GM18909 (cell line): Measurements from ENCODE around the gene TACC3.

Experiments
- ATAC-seq: cut with Tn5 transposase; IDR thresholded peaks from one replicate; pipeline ENCODE4 v1.9.1; 2021; ENCODE audit warnings: mild to moderate bottlenecking; ENCODE audit not compliant: unreplicated experiment, poor library complexity

TACC3 gene

DNA sequence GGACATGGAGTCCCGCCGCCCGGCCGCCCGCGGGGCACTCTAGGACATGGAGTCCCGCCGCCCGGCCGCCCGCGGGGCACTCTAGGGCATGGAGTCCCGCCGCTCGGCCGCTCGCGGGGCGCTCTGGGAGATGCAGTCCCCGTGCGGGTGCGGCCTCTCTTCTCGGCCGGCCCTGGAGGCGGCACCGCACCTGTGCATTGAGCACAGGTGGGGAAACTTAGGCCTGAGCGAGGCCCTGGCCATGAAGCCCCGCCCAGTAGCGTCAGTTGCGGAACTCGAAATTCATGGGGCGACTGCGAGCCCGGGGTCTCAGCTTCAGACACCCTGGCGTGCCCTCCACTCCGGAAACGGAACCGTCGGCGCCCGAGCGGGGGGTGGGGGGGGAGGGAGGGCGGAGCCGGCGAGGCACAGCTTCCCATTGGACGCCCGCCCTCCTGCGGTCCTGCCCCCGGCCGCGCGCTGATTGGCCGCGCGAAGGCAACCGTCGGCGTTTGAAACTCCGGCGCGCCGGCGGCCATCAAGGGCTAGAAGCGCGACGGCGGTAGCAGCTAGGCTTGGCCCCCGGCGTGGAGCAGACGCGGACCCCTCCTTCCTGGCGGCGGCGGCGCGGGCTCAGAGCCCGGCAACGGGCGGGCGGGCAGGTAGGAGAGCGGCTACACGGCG, at the start of gene TACC3, which contains the start of gene TMEM129:
Gene TACC3, plus strand, starts transcription at position 519 of the 663 bp plus-strand sequence. CDS start 1,901 bp downstream, outside the sequence.
Gene TMEM129, minus strand, starts transcription at position 321 of the 663 bp plus-strand sequence. CDS start 486 bp downstream, outside the sequence.
- peak; percentile 76 for ATAC-seq

DNA sequence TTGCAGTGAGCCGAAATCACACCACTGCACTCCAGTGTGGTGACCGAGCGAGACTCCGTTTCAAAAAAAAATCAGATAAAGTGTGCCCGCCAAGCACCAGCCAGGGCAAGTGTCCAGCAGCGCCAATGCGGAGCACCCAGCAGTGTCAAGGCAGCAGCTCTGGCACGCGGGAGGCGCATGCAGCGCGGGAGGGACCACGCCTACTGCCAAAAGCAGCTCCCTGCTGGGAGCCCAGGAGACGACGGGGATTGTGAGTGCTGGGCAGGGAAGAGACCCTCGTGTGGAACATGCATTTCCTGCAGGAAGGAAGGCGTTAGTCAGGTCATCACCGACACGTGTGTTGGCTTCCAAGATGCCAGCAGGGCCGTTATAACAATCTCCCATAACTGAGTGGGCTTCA, 47.6 kb upstream of the TACC3 start:
- ATAC-seq: no peak

DNA sequence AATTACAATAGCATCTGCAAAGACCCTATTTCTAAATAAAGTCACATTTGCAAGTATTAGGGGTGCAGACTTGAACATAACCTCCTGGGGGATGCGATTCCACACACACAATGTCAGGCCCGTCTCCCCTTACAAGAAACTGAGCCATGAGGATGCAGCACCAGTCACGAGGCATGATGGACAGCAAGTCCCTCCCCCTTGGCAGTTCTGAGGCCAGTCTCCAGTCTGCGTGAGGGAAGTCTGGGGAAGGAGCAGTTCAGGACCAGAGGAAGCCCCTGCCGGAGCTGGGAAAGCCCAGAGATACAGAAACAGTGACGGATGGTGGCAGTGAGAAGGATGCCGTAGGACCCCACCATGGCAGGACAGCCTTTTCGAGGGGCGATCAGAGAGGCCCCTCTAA, 46.6 kb upstream of the TACC3 start:
- no peak for ATAC-seq

DNA sequence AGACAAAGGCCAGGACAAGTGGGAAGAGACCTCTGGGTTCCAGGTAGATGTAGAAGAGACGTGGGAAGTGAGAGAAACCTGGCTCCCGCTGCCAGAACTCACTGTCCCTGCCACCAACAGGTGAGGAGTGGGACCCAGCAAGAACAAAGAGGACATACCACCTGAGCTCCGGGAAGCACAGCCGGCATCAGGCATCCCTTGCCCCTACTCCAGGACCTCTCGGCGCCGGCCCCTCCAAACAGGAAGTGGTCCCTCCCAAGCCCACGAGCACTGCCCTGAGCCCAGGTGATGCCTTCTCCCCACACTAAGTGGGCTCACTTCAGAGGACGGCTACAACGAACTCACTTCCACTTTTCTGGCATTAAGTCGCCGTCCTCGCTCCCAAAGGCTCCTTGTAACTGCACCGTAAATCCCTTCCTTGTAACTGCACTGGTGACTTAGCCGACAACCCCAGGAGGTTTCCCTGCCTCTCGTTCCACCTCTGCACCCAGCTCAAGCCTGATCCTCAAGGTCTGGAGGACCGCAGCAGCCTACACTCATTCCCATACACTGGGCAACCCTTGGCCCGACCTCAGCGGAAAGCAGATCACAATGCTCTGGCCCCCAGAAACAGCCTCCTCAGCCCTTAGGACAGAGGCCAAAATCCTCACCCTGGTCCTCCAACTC, 46.1 kb upstream of the TACC3 start:
- no peak for ATAC-seq

DNA sequence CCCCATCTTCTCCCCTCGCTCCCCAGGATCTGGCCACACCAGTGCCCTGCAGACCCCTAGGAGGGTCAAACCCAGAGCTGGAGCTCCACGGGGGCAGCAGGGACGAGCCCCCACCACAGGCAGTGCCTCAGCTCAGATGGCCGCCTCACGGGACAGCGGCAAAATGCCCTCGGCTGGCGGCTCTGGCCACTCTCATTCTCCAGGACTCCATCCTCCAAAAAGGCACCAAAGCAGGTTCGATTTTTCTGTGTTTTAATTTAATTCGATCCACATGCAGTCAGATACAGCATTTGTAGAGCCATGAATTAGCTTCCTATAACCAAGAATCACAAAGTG, 45.6 kb upstream of the TACC3 start:
- no peak for ATAC-seq

DNA sequence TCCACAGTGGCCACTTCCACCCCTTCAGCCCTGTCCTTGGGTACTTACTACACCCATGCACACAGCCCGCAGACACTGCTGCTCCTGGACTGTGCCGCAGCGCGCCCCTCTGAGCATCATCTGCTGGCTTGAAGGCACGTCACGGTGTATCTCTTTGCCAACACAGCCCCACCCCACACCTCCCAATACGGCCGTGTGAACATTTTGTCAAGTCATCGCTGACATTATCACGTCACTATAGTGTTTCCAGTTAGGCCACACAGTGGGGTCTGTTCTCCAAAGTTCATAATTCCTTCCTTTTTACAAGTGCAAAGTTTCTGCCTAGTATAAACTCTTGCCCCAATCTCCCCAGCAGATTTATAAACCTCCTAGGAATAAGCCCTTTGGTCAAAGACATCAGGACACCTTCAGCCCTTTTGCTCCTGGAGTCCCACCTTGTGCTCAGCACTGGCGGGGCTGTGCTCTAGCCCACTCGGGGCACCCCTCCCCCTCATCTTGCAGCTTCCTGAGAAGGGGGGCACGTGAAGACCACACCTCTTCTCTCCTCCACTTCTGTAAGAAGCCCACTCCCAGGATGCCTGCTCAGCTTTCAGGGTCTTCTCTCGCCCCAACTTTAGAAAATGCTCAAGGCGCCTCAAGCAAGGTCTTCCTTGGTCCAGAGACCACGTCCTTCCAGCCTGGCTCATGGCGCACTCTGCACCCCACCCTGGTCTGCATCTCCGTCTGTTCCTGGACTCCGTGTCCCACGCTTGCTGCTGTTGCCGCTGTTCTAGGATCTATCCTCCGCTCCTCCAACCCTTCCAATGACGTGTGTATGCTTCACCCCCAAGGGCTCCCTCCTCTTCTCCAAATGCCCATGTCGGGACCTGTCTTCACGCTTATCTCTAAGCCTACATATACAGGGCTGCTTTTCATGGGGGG, 44.5 kb upstream of the TACC3 start:
- ATAC-seq: no peak

DNA sequence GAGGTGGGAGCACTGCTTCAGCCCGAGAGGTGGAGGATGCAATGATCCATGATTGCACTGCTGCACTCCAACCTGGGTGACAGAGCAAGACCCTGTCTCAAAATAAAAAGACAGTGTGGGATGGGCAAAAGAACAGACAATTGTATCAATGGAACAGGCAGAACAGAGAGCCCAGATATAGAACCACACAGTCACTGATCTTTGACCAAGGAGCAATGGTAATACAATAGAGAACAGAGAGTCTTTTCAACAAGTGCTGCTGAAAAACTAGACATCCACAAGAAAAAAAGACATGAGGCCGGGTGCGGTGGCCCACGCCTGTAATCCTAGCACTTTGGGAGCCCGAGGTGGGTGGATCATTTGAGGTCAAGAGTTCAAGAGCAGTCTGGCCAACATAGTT, 43.1 kb upstream of the TACC3 start:
- no peak for ATAC-seq

DNA sequence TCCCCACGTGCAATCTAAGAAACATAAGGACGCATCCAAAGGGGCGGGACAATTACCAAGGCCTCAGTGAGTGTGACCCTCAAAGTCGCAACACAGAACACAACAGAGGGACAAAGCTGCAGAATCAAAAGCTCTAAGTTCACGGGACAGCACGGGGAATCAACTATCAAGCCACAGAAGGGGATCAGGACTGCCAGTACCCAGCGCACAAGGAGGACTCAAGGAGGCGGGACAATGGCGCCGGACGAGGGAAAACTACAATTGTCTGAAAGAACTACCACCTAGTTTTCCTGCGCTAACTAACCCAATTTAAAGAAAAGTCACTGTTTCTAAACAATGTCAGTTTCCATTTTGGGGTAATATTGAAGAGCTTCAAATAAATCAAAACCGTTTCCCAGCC, 38.5 kb upstream of the TACC3 start:
- no peak for ATAC-seq

DNA sequence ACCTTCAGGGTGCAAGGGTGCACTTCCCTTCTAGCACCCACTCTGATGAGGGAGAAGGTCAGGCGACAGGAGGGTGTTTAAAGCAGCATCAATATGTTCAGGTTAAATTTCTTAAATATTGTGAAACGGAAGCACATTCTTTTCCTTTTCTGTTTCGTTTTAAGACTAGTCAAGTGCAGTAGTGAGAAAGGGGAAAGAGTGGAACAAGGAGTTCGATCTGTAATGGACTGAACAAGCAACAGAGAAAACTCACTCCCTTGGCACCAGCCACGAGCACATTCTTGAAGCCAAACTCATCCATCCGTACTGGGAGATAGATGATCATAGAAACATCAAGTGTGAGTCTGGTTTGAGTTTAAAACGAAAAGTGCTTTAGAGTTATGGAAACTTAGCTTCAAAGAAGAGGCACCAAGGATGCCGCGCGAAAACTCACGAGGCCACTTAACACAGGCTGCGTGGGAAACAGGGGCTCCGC, 38.0 kb upstream of the TACC3 start:
- no peak for ATAC-seq

DNA sequence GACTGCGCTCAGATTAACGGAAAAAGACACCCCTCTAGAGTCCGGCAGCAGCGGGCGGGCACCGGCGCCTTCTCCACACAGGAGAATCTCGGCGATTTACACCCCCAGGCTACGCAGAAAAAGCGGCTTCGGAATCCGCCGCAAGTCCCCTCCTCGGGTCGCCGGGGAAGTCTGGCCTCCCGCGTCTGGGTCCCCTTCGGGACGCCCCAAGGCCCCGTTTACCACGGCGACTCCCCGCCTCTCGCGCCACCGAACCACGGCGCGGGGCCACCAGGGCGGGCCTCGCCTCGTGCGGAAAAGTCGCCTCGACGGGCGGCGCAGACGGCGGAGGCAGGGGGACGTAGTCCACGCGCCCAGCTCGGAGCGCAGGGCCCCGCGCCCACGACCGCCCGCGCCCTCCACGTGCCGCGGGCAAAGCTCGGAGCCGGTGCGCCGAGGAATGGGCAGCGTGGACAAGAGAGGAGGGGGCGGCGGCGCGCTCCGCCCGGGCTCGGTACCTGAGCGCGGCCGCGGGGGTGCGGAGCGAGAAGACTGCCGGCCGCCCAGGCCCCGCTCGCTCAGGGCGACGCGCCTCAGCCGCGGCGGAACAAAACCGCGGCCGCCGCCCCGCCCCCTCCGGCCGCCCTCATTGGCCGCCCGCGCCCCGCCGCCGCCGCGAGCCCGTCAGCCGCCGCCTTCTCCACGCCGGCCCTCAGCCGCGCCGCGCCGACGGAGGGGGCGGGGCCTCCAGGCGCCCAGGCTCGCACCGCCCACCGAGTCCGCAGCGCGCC, 37.4 kb upstream of the TACC3 start, which contains the start of gene FAM53A:
Gene FAM53A, minus strand, starts transcription at position 578 of the 770 bp plus-strand sequence. CDS start 15,572 bp downstream, outside the sequence.
- ATAC-seq: peak; percentile 88

DNA sequence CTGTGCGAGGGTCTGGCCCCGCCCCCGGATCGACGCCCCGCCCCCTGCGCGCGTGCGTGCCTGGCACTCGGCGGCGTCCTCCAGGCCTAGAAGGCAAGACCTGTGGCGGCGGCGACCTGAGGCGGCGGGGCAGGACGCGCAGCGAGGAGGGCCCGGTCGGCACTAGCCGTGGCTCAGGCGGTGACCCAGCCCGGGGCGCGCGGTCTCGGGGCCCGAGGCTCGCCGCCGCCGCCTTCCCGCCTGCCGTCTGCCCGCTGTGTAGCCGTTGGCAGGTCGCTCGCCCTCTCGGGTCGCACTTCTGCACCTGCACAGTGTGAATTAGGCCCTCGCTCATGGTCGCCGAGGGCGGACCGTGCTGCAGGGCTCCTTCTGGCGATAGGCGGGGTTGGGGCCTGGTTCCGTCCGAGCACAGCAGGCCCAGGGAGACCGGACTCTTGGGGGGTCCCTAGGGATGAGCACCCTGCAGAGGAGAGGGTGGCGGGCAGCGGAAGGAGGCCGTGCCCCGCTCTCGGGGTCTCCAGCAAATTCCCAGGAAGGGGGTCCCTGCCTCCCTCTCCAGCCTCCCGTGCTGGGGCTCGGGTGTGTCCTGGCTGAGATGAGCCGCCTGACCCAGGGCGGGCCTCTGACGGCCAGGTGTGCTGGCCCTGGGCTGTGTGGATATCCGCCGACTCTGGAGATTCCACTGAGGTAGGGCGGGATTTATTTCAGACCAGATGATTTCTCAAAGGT, 36.7 kb upstream of the TACC3 start:
- no peak for ATAC-seq

DNA sequence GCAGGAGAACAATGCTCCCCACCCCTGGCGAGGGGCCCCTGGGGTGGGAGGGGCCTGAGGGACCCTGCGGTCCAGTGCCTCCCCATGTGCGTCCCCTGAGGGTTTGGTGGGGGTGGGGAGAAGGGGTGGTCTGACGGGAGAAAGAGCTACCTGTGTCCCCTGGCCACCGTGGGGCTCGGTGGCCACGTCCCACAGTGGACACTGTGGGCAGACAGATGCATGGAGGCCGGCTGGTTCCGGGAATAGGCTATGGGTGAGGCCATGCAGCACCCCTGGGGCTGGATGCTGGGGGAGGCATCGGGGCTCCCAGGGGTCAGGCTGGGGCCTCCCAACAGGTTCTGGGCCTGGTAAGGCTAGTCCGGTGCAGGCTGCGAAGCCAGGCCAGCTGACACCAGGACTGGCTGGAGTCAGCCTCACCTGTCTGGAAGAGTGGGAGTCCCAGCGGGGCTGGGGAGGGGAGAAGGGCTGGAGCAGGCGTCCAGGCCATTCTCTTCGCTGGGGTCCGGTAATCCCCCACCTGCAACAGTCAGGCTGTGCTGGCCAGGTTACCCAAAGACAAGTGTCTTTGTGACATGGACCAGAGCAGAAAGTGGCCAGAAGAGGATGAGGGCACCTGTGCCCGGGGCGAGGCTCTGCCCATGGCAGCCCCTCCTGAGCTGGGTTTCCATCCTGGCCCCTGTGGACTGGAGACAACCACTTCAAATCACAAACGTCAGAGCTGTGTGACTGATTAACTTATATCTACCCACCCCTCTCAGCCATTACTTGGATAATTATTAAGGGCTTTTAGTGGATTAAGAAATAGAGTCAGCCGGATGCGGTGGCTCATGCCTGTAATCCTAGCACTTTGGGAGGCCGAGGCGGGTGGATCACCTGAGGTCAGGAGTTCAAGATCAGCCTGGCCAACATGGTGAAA, 35.8 kb upstream of the TACC3 start:
- ATAC-seq: no peak

DNA sequence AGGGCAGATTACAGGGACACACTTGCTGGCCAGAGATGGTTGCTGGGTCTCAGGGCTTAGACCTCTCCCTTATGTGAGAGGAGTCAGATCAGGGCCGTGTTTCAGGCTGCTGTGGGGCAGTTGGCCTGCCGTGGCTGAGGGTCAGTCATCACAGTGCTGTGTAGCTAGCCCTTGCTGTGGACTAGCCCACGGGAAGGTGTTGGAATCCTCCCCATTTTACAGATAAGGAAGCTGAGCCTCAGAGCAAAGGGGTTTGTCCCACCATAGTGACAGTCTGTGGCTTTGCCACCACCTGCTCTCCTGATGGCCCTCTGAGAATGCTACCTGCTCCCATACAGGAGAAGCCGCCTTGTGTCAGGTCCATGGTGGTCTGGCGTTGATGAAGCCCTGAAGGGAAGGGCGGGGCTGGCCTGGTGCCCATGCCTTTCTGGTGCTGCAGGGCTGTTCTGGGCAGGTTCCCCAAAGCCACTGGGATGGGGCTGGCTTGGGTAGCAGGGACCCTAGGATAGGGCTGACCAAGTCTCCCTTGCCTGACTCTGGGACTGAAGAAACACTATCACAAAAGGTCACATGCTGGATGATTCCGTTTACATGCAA, 34.8 kb upstream of the TACC3 start:
- ATAC-seq: no peak

DNA sequence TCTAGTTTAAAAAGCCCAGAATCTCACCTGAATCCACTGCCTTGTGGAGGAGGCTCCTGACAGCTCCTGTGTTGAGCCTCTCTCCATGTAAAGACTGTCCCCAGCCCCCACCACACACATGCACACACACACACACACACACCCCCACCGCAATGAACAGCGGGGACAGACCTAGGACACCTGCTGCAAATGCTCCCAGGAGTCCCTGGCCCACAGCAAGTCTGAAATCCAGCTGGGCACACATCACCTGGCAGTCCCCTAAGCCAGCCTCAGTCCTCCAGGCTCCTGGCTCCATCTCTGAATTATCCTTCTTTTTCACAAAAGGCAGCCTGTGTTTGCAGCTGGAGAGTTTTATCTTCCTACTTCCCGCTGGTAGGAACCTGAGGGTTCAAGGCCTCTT, 30.6 kb upstream of the TACC3 start:
- no peak for ATAC-seq

DNA sequence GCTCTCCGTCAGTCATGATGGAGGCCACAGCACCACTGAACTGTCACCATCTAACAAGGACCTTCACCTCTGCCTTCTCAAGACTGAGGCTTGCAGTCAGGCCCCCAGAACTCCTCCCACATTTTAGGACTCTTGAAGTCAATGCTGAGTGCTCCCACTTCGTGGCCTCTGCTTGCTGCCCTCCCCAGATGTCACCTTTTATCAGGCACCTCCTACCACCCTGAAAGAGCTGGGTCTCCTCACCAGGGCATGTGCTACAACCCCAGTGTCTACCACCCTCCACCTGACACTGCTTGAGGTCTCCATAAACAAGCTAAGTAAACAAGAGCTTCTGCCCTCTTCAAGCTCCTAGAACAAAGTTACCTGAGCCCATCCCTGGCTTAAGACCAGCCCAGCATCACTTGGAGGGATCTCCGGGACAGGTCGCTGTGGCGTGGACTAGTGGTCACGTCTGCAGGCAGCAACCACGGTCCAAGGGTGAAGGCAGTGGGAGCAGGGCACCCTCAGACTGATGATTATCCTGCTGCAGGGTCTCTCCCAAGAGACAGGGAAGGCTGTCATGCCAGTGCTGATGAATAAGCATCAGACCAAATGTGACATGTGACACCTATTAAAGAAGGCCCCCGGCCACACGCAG, 29.5 kb upstream of the TACC3 start:
- no peak for ATAC-seq

DNA sequence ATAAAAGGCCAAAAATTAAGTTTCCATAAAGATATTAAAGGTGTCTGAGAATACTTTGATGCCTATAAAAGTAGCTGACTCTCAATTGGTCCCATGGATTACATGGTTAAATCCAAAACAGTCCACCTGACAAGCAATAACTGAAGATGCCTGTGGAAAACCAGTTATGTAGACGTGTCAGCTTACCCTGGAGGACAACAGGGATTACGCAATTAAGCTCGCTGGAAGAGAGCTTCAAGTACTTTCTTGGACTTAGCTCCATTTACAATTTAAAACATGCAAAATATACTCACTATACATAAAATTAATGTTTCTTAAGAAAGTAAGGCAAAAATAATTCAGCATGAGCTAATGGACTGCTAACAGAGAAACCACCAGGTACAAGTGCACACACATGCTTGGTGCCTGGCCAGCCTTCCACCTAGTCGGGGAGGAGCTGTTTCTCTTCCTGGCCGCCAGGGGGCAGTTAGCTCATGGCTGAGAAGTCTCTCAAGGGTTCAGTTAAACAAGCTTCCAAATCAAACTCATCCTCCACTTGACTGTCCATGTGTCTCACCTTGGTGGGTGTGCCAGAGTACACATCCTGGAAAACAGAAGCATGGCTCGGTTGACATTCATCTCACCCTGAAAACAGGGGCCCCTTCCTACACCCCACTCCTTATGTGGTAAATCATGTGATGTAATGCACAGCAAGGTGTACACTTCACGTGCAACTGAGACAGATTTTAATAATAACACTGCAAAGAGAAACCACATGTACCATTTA, 28.0 kb upstream of the TACC3 start:
- ATAC-seq: peak; percentile 76

DNA sequence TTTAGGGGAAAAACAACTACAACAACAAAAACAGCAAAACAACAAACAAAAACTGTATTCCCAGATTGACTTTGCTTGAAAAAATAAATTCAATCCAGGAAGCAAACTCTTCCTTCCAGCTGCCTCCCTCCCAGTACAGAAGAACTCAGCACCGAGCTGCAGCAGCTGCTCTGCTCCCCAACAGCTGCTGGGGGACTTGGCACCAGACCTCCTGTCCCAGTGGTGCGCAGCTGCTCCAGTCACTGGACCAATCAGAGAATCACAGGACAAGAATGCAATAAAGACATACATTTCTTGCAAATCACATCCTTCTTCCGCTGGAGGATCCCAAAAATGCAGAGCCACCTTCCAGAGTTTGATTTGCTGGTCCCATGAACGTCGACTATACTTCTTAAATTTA, 25.4 kb upstream of the TACC3 start:
- ATAC-seq: no peak
